Lower leg skin (tissue), 3 donors: ENCODE measurements around the gene EPM2A.

Experiments
- CTCF ChIP-seq, 3 donors: fragments of 450-650 bp; IDR thresholded peaks; one replicate each; pipeline ENCODE4 v1.5.1; 2016; ENCODE audit warnings: antibody characterized with exemption in 3 of 3, mild to moderate bottlenecking in 3 of 3, moderate library complexity in 2 of 3
- POLR2A ChIP-seq, 2 donors: fragments of 450-650 bp; IDR thresholded peaks; one replicate each; pipeline ENCODE4 v1.6.1; 2016 to 2017; ENCODE audit warnings: antibody characterized with exemption in 2 of 2, mild to moderate bottlenecking in 1 of 2, moderate library complexity in 1 of 2

DNA sequence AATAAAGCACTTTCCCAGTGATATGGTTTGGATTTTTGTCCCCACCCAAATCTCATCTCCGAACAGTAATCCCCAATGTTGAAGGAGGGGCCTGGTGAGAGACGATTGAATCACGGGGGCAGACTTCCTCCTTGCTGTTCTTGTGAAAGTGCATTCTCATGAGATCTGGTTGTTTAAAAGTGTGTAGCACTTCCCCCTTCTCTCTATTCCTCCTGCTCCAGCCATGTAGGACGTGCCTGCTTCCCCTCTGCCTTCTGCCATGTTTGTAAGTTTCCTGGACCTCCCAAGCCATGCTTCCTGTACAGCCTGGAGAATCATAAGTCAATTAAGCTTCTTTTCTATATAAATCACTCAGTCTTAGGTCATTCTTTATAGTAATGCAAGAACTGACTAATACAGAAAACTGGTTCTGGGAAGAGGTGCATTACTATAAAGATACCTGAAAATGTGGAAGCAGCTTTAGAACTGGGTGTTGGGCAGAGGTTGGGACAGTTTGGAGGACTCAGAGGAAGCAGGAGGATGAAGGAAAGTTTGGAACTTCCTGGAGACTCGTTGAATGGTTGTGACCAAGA, 7.4 kb downstream of the EPM2A start:
- TF ChIP-seq CTCF (IDR thresholded peaks at IDR 0.05) (no peak), POLR2A (IDR thresholded peaks at IDR 0.05) (no peak)
